SK-N-SH (cell line): ENCODE measurements around the gene WRNIP1. TPM values are rescaled to one million over a fixed set of nuclear protein-coding genes. Genes with fewer than 3 reads are reported as not detected.

Experiments
- CTCF ChIA-PET: fragments of 300-600, 350-600 bp; formaldehyde crosslinking; extraction: SDS; loops from one replicate; lab custom pipeline; 2021; lab: Yijun Ruan, JAX
- POLR2A ChIA-PET: fragments of 350-600 bp; sonication (Branson Sonifier 250); formaldehyde crosslinking; extraction: SDS; loops from one replicate; lab custom pipeline; 2020; ENCODE audit warnings: antibody characterized with exemption, inconsistent platforms; lab: Yijun Ruan, JAX
- DNase-seq: peaks from one replicate; pipeline ENCODE4 v3.0.0; 2012
- H2AFZ ChIP-seq: fragments of 200-600 bp; sonication (generic); 2 replicates; pipeline ENCODE4 v1.8.1; 2016; ENCODE audit warnings: antibody characterized with exemption, mild to moderate bottlenecking, low read depth
- H3F3A ChIP-seq: fragments of 200-600 bp; sonication (generic); replicated peaks from 2 replicates; pipeline ENCODE3; 2016; ENCODE audit warnings: antibody characterized with exemption, mild to moderate bottlenecking; ENCODE audit not compliant: insufficient read depth
- H3K27ac ChIP-seq, 2 experiments: fragments of 200-500 bp in 1 of 2; fragments of 200-600 bp in 1 of 2; sonication (Bioruptor generic) in 1 of 2; sonication (generic), shearing (Covaris generic) in 1 of 2; 2 replicates each; pipeline versions ENCODE4 v1.5.1 to v1.6.1; 2014 to 2016; ENCODE audit warnings: low read depth in 2 of 2, inconsistent platforms in 1 of 2, low read length in 1 of 2, mild to moderate bottlenecking in 1 of 2, mixed read lengths in 1 of 2
- H3K27me3 ChIP-seq: fragments of 200-600 bp; sonication (generic), shearing (Covaris generic); 2 replicates; pipeline ENCODE4 v1.6.1; 2016; ENCODE audit warnings: mixed run types; ENCODE audit not compliant: insufficient read depth
- H3K36me3 ChIP-seq, 2 experiments: fragments of 200-500 bp in 1 of 2; fragments of 200-600 bp in 1 of 2; sonication (Bioruptor generic) in 1 of 2; sonication (generic) in 1 of 2; replicated peaks in 1 of 2; 2 replicates each; pipeline versions ENCODE3 to v1.5.1; 2014 to 2016; ENCODE audit warnings: low read length in 1 of 2, mild to moderate bottlenecking in 1 of 2; ENCODE audit not compliant: insufficient read depth in 2 of 2, control insufficient read depth in 1 of 2
- H3K4me1 ChIP-seq, 2 experiments: fragments of 200-500 bp in 1 of 2; fragments of 200-600 bp in 1 of 2; sonication (Bioruptor generic) in 1 of 2; sonication (generic), shearing (Covaris generic) in 1 of 2; 2 replicates each; pipeline versions ENCODE4 v1.5.1 to v1.6.1; 2014 to 2016; ENCODE audit warnings: low read depth in 1 of 2, low read length in 1 of 2, mixed run types in 1 of 2; ENCODE audit not compliant: insufficient read depth in 2 of 2, control insufficient read depth in 1 of 2
- H3K4me2 ChIP-seq: fragments of 200-600 bp; sonication (generic), shearing (Covaris generic); 2 replicates; pipeline ENCODE4 v1.6.1; 2017; ENCODE audit warnings: mixed run types
- H3K4me3 ChIP-seq, 2 experiments: fragments of 200-500 bp in 1 of 2; fragments of 200-600 bp in 1 of 2; sonication (Bioruptor generic) in 1 of 2; sonication (generic), shearing (Covaris generic) in 1 of 2; 2 replicates each; pipeline versions ENCODE4 v1.5.1 to v1.8.1; 2014 to 2016; ENCODE audit warnings: low read depth in 2 of 2, inconsistent platforms in 1 of 2, low read length in 1 of 2, mild to moderate bottlenecking in 1 of 2, mixed read lengths in 1 of 2, moderate library complexity in 1 of 2
- H3K79me2 ChIP-seq: fragments of 200-600 bp; sonication (generic); 2 replicates; pipeline ENCODE4 v1.8.1; 2017; ENCODE audit warnings: mild to moderate bottlenecking; ENCODE audit not compliant: insufficient read depth
- H3K9ac ChIP-seq: fragments of 200-600 bp; sonication (generic); 2 replicates; pipeline ENCODE4 v1.6.1; 2017; ENCODE audit warnings: mixed run types
- H3K9me2 ChIP-seq: fragments of 200-600 bp; sonication (generic); 2 replicates; pipeline ENCODE4 v1.6.1; 2017; ENCODE audit warnings: mixed run types
- H3K9me3 ChIP-seq: fragments of 200-600 bp; sonication (generic); 2 replicates; pipeline ENCODE4 v1.6.1; 2017; ENCODE audit warnings: mixed run types, mild to moderate bottlenecking, moderate library complexity
- H4K20me1 ChIP-seq: fragments of 200-600 bp; sonication (generic); 2 replicates; pipeline ENCODE4 v1.6.1; 2017; ENCODE audit warnings: mild to moderate bottlenecking, mixed run types; ENCODE audit not compliant: insufficient read depth
- EZH2phosphoT487 ChIP-seq: fragments of 200-600 bp; sonication (generic); IDR thresholded peaks from 2 replicates; pipeline ENCODE4 v1.6.1; 2017; ENCODE audit warnings: low read depth, mixed run types, mild to moderate bottlenecking, antibody characterized with exemption, moderate library complexity, borderline replicate concordance
- FOSL2 ChIP-seq: IDR thresholded peaks from 2 replicates; pipeline ENCODE4 v1.4.0; 2012; ENCODE audit warnings: low read depth, mild to moderate bottlenecking, moderate library complexity, borderline replicate concordance
- JUND ChIP-seq: IDR thresholded peaks from 2 replicates; pipeline ENCODE4 v1.4.0; 2012
- MEF2A ChIP-seq: IDR thresholded peaks from 2 replicates; pipeline ENCODE4 v1.4.0; 2012; ENCODE audit warnings: low read depth, borderline replicate concordance
- NFIC ChIP-seq: IDR thresholded peaks from 2 replicates; pipeline ENCODE4 v1.4.0; 2012; ENCODE audit warnings: borderline replicate concordance
- POLR2AphosphoS5 ChIP-seq: IDR thresholded peaks from 2 replicates; pipeline ENCODE4 v1.6.1; 2012; ENCODE audit warnings: low read depth, low read length
- RXRA ChIP-seq: IDR thresholded peaks from 2 replicates; pipeline ENCODE4 v1.4.0; 2012; ENCODE audit warnings: low read depth, mild to moderate bottlenecking, borderline replicate concordance
- TAF1 ChIP-seq: IDR thresholded peaks from 2 replicates; pipeline ENCODE4 v1.6.1; 2012; ENCODE audit warnings: low read depth, mild to moderate bottlenecking, low read length, moderate library complexity, borderline replicate concordance
- WGBS: methylation state at CpG from one replicate; pipeline ENCODE4 v1.1.6; 2017; ENCODE audit warnings: low lambda C conversion rate; 5-methylcytosine and 5-hydroxymethylcytosine counted together
- polyA plus RNA-seq, 3 experiments: library from polyadenylated mRNA; depleted of rRNA; stranded (reverse); fragments of >200 nt; gene quantifications; 2 replicates each; pipeline ENCODE4 v1.2.3, GENCODE V29; 2012
- TF ChIP-seq, protein P1 (sequence below): fragments of 200-600 bp; sonication (generic); IDR thresholded peaks from 2 replicates; pipeline ENCODE4 v1.6.1; 2017; ENCODE audit warnings: antibody characterized with exemption, mild to moderate bottlenecking, moderate library complexity
- TF ChIP-seq, protein P2 (sequence below): IDR thresholded peaks from 2 replicates; pipeline ENCODE4; 2012

Gene WRNIP1
- polyA plus RNA-seq, 1 of the 3 experiments (the other 2 are of a cell fraction) = 47.5 TPM

DNA sequence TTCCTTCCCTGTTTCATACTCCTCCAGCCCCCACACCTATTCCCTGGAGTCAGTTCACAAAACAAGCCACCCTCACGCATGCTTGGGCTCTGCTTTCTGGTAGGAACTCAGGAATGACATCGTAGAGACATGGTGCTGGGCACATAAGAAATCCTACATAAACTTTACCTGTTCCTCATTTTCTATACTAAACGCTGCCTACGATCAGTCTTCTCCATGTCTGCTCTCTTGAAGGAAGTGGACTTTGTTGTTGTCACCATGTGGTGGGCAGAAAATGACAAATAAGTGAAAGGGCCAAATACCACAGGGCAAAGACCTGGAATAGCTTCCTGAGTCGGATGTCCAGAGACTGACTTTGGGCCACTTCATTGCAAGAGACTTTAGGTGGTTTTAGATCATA is 24.6 kb upstream of the WRNIP1 start:
- H3K79me2 ChIP-seq = no peaks in the 10 kb centered on the region
- no peak overlapping the region for H3K9ac ChIP-seq
- H3K4me2 ChIP-seq = no peak overlapping the region
- peaks cover 0 to 4% of the 10 kb centered on the region in 2 experiments; a peak in 2 of 4 replicates for H3K4me1 ChIP-seq
- no peak for TF ChIP-seq JUND
- TF ChIP-seq RXRA = no peak
- TF ChIP-seq, protein P1, sequence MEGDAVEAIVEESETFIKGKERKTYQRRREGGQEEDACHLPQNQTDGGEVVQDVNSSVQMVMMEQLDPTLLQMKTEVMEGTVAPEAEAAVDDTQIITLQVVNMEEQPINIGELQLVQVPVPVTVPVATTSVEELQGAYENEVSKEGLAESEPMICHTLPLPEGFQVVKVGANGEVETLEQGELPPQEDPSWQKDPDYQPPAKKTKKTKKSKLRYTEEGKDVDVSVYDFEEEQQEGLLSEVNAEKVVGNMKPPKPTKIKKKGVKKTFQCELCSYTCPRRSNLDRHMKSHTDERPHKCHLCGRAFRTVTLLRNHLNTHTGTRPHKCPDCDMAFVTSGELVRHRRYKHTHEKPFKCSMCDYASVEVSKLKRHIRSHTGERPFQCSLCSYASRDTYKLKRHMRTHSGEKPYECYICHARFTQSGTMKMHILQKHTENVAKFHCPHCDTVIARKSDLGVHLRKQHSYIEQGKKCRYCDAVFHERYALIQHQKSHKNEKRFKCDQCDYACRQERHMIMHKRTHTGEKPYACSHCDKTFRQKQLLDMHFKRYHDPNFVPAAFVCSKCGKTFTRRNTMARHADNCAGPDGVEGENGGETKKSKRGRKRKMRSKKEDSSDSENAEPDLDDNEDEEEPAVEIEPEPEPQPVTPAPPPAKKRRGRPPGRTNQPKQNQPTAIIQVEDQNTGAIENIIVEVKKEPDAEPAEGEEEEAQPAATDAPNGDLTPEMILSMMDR = no peak
- no peak for TF ChIP-seq POLR2AphosphoS5
- TF ChIP-seq MEF2A = no peak
- no peak for TF ChIP-seq NFIC
- no peak for TF ChIP-seq FOSL2
- TF ChIP-seq, protein P2, sequence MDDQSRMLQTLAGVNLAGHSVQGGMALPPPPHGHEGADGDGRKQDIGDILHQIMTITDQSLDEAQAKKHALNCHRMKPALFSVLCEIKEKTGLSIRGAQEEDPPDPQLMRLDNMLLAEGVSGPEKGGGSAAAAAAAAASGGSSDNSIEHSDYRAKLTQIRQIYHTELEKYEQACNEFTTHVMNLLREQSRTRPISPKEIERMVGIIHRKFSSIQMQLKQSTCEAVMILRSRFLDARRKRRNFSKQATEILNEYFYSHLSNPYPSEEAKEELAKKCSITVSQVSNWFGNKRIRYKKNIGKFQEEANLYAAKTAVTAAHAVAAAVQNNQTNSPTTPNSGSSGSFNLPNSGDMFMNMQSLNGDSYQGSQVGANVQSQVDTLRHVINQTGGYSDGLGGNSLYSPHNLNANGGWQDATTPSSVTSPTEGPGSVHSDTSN = no peak
- no peak for TF ChIP-seq TAF1
- TF ChIP-seq, all 33 proteins: peak for 0
- ChIA-PET CTCF (interaction anchor here (1.0 to 11.1 kb wide), 2 partner anchors 9 to 21 kb away, joined by 3 to 176 read pairs; partner anchors contain the start of gene MYLK4), POLR2A (no interaction called here)
- Histone ChIP-seq H3F3A (no peaks in the 10 kb centered on the region), H3K9me3 (no peaks in the 10 kb centered on the region), H4K20me1 (no peaks in the 10 kb centered on the region), H2AFZ (no peak overlapping the region), H3K9me2 (no peaks in the 10 kb centered on the region), H3K27me3 (no peaks in the 10 kb centered on the region), H3K27ac (no peak overlapping the region), H3K4me3 (no peak overlapping the region), H3K36me3 (no peaks in the 10 kb centered on the region)
- DNase-seq = no peak
- WGBS = 88% methylated on average over 5 of the region's 5 CpGs

DNA sequence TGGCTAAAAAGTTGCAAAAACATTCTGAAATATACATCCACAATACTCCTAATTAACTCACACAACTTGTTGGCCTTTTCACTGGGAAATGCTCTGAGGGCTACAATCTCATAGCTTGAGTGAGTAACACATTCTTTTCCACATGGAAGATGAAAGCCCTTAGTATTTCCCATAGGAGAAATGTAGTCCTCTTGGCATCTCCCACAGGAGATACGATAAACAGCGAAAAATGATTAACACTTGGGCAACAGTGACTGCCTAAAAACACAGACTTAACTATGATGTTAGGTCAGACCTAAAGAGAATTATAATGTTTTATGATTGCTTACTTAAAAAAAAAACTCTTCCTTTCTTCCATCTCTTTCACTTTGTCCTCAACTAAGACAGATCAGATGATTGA is 23.4 kb upstream of the WRNIP1 start:
- H3K9ac ChIP-seq = no peak overlapping the region
- WGBS = 91% methylated on average over 2 of the region's 2 CpGs
- no peaks in the 10 kb centered on the region for H3K27me3 ChIP-seq
- H3K36me3 ChIP-seq = no peaks in the 10 kb centered on the region
- no peaks in the 10 kb centered on the region for H4K20me1 ChIP-seq
- no peaks in the 10 kb centered on the region for H3K79me2 ChIP-seq
- POLR2A ChIA-PET = no interaction called here
- no peak overlapping the region for H3K27ac ChIP-seq
- TF ChIP-seq EZH2phosphoT487 = no peak
- CTCF ChIA-PET = interaction anchor here (1.0 to 11.1 kb wide), 2 partner anchors 7 to 190 kb away, joined by 3 to 176 read pairs; partner anchors contain the start of gene MYLK4
- H3K9me3 ChIP-seq = no peaks in the 10 kb centered on the region
- H3K4me3 ChIP-seq = no peak overlapping the region
- DNase-seq = no peak
- no peak overlapping the region for H3K4me2 ChIP-seq
- no peaks in the 10 kb centered on the region for H3F3A ChIP-seq
- no peaks in the 10 kb centered on the region for H3K9me2 ChIP-seq
- no peak overlapping the region for H2AFZ ChIP-seq
- peaks cover 0 to 4% of the 10 kb centered on the region in 2 experiments; a peak in 2 of 4 replicates for H3K4me1 ChIP-seq
